Astrocyte of the spinal cord (primary cell): ENCODE measurements around the gene FOSL2.

Experiments
- DNase-seq: peaks from one replicate; pipeline ENCODE4 v3.0.0; 2011; ENCODE audit warnings: low read depth, low spot score
- H3K4me3 ChIP-seq: 2 replicates; pipeline ENCODE4 v1.5.1; 2011; ENCODE audit warnings: low read depth, mild to moderate bottlenecking, low read length, moderate library complexity
- CTCF ChIP-seq: IDR thresholded peaks from 2 replicates; pipeline ENCODE4 v1.5.1; 2012; ENCODE audit warnings: low read depth, mild to moderate bottlenecking, low read length, inconsistent platforms
- in situ Hi-C: cut with HindIII; loops from 2 replicates; pipeline ENCODE4 v1.10.0; 2017; ENCODE audit warnings: low sequenced_read_pairs

Gene FOSL2

GRCh38 chr2:28450901-28451565, 58.4 kb downstream of the FOSL2 start:
- in situ Hi-C loops, result no loop called here
- no peak for TF ChIP-seq CTCF
- no peak overlapping the region for H3K4me3 ChIP-seq
- no peak for DNase-seq

DNA sequence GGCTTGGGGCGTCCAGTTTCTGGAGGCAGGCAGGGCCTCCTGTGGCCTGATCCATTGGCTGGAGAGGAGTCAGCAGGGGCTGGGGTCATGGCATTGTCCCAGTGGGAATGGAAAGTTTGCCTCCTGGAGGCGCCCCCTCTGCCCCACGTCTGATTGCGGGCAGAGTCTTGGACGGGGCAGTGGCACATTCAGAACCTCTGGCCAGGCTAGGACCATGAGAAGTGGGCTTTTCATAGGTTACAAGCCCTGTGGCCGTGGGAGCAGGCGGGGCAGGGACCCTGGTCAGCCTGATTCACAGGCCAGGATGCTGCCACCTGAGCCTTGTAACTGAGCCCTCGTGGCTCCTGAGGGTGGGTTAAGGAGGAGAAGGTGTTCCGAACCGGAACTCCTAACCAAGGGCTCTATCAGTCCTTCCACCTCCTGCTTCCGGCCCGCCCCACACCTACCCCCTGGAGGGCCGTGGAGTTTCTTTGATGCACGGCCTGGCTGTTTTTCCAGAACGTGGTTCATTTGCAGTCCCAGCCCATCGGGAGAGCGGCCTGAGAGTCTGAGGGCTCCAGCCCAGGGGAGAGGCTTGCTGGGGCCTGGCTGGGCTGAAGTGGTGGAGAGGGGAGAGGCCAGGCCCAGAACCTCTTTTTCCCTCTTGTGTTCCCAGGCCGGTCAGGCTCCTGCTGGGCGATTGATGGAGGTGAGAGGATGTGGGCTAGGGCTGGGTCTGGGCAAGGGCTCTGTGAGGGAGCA, 59.3 kb downstream of the FOSL2 start:
- TF ChIP-seq CTCF, result no peak
- H3K4me3 ChIP-seq, result no peak overlapping the region
- DNase-seq, result peak; percentile 24
- in situ Hi-C loops, result no loop called here

DNA sequence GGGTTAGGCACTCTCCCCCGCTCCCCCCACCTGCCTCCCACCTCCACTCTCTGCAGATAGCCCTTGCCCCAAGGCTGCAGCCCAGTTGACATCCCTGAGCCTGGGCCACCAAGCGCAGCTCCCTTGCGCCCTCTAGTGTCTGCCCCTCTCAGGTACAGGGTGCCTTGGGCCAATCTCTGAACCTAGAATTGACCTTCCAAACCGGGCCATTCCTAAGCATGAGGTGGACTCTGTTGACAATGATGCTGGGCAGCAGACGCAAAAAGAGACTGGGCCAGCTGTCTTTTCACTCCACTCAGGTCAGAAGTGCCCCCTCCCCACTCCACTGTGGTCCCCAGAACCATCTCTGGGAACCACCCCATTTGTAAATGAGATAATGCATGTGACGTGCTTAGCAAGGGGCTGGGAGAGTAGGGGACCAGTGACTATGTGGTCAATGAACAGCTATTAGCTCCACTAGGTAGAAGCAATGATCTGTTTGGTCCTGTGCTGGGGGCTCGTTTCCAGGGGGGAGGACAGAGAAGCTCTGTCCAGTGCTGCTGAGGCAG, 60.0 kb downstream of the FOSL2 start:
- peak; percentile 95 for TF ChIP-seq CTCF
- H3K4me3 ChIP-seq, result no peak overlapping the region
- peak; percentile 38 for DNase-seq
- in situ Hi-C loops, result no loop called here

- in situ Hi-C loops, result no loop called here
- TF ChIP-seq CTCF, result no peak
- DNase-seq, result no peak
- no peak overlapping the region for H3K4me3 ChIP-seq
Measured at GRCh38 chr2:28453396-28453795, 60.7 kb downstream of the FOSL2 start.

DNA sequence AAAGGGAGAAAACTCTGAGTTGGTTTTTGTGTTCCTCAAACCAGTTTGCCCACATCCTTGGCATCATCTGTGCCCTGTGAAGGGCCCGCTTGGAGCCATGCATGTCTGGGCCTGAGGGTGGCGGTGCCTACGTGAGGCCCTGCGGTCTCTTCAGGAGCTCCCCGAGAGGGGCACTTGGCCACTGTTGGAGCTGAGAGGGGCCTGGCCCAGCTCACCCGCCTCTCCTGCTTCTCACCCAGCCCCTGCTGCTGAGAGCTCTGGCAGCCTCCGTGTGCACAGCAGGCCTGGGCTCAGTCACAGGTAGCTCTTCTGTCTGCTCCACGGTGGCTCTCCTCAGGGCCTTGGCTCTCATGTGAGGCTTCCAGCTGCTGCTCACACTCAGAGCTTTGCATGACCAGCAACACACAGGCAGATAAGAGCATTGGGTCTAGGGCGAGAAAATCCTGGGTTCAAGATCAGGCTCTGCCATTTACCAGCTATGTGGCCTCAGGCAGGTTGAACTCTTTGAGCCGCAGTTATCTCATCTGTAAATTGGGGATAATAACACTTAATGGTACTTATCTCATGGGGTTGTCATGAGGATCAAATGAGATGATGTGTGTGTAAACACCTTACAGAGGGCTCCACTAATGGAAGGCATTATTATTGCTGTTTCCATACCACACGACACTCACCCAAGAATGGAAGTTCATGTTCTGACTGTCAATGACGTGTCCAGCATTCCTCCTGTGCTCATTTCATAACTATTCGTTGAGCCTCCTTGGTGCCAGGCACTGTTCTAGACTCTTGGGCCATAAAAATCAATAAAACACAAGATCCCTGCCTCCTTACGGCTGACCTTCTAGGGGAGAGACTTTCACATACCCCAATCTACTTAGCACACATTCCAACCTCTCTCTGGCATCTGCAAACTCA, 61.6 kb downstream of the FOSL2 start:
- no peak for DNase-seq
- in situ Hi-C loops, result no loop called here
- no peak for TF ChIP-seq CTCF
- H3K4me3 ChIP-seq, result no peak overlapping the region

- in situ Hi-C loops, result no loop called here
- no peak for TF ChIP-seq CTCF
- H3K4me3 ChIP-seq, result no peak overlapping the region
- no peak for DNase-seq
Measured at GRCh38 chr2:28457237-28457636, 64.6 kb downstream of the FOSL2 start.
